Duodenal mucosa (tissue), 2 donors: Measurements from ENCODE around the gene BCL3.

Source experiments
- H3K27ac ChIP-seq: one replicate; pipeline ENCODE4 v1.7.0; 2013; ENCODE audit warnings: low read depth, low read length
- H3K27me3 ChIP-seq, 2 donors: one replicate each; pipeline ENCODE4 v1.7.0; 2013; ENCODE audit warnings: low read length in 2 of 2, control low read depth in 1 of 2; ENCODE audit not compliant: insufficient read depth in 2 of 2, control insufficient read depth in 1 of 2
- H3K36me3 ChIP-seq, 2 donors: one replicate each; pipeline ENCODE4 v1.7.0; 2013; ENCODE audit warnings: low read length in 2 of 2, control low read depth in 1 of 2; ENCODE audit not compliant: insufficient read depth in 2 of 2, control insufficient read depth in 1 of 2
- H3K4me1 ChIP-seq, 2 donors: one replicate each; pipeline ENCODE4 v1.7.0; 2013; ENCODE audit warnings: low read length in 2 of 2, control low read depth in 1 of 2; ENCODE audit not compliant: insufficient read depth in 2 of 2, control insufficient read depth in 1 of 2
- H3K4me3 ChIP-seq, 2 donors: one replicate each; pipeline ENCODE4 v1.7.0; 2013; ENCODE audit warnings: low read length in 2 of 2, low read depth in 1 of 2
- H3K9ac ChIP-seq, 2 donors: one replicate each; pipeline ENCODE4 v1.7.0; 2013; ENCODE audit warnings: low read length in 2 of 2, low read depth in 1 of 2
- H3K9me3 ChIP-seq, 2 donors: one replicate each; pipeline ENCODE4 v1.7.0; 2013; ENCODE audit warnings: low read length in 2 of 2, control low read depth in 1 of 2; ENCODE audit not compliant: control insufficient read depth in 1 of 2

The BCL3 gene

GRCh38 chr19:44800461-44800860, 52.0 kb downstream of the BCL3 start:
- H3K27ac ChIP-seq = no peak overlapping the region
- H3K36me3 ChIP-seq = peaks cover 5 to 38% of the 10 kb centered on the region in 2 donors
- H3K9ac ChIP-seq = no peak overlapping the region
- no peak overlapping the region for H3K4me3 ChIP-seq
- peaks cover 6% of the 10 kb centered on the region in 2 donors for H3K4me1 ChIP-seq
- H3K9me3 ChIP-seq = peaks cover 0 to 3% of the 10 kb centered on the region in 2 donors
- H3K27me3 ChIP-seq = no peaks in the 10 kb centered on the region

DNA sequence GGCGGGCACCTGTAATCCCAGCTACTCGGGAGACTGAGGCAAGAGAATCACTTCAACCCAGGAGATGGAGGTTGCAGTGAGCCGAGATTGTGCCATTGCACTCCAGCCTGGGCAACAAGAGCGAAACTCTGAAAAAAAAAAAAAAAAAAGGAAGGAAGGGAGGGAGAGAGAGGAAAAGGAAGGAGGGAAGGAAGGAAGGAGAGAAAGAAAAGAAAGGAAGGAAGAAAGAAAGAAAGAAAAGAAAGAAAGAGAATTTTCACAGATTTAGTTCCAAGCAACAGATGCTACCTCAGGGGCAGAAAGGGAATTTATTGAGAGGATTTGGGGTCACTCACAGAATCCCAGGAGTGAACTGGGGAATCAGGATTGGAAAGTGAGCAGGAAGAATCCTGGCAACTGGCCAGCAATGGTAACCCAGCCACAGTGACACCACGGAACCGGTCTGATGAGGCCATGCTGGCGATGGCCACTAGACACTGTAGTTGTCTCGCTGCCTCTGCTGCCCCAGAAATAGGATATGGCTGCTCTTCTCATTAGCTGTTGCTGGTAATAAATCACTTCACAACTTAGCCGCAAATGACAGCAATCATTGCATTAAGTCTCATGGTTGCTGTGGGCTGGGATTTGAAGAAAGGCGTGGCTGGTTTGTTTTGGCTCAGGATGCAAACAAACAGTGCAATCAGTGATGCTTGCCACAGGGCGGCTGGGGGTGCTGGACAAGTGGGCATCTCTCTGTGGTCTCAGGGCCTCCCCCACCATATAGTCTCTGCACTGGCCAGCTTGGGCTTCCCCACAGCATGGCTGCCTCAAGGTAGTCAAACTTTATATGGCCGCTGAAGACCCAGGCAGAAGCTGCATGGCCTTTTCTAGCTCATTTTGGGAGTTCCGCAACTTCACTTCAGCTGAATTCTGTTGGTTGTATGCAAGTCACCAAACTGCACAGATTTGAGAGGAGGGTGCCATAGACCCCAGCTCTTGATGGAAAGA, 55.2 kb downstream of the BCL3 start:
- Histone ChIP-seq H3K4me1 (peaks cover 14 to 16% of the 10 kb centered on the region in 2 donors), H3K27me3 (no peaks in the 10 kb centered on the region), H3K27ac (no peak overlapping the region), H3K9ac (no peak overlapping the region), H3K9me3 (peaks cover 0 to 3% of the 10 kb centered on the region in 2 donors), H3K4me3 (no peak overlapping the region), H3K36me3 (peaks cover 5 to 19% of the 10 kb centered on the region in 2 donors)

DNA sequence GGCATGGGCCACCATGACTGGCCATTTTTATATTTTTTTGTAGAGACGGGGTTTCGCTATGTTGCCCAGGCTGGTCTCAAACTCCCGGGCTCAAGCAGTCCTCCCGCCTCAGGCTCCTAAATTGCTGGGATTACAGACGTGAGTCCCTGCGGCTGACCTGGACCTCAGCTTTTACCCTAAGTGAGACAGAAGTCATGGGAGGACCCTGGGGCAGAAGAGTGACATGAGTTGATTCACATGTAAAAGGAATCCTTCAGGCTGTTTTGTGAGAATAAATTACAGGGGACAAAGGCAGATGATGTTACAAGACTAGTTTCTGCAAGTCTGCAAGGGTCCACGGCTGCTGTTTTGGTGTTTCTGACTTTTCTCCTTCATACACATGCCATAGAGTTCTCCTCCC, 57.8 kb downstream of the BCL3 start:
- Histone ChIP-seq H3K4me1 (peaks cover 15 to 16% of the 10 kb centered on the region in 2 donors), H3K9ac (no peak overlapping the region), H3K4me3 (no peak overlapping the region), H3K9me3 (peaks cover 0 to 3% of the 10 kb centered on the region in 2 donors), H3K27me3 (no peaks in the 10 kb centered on the region), H3K36me3 (peaks cover 5 to 15% of the 10 kb centered on the region in 2 donors), H3K27ac (no peak overlapping the region)

DNA sequence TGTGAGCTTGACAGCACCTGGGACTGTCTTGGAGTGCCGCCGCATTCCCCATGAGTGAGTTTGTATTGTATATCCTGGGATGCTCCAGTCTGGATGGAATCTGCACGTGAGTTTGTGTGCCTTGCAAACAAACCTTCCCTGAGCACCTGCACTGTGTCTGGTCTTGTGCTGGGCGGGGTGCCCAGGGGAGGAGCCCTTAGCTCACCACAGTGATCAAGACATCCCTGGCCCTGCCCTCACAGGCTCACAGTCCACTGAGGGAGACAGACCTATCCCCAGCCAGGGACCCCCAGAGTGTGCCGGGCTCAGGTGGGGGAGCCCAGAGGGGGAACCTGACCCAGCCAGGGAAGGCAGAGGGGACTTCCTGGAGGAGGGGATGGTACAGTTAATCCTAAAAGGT, 58.7 kb downstream of the BCL3 start:
- no peaks in the 10 kb centered on the region for H3K27me3 ChIP-seq
- H3K36me3 ChIP-seq = peaks cover 5 to 15% of the 10 kb centered on the region in 2 donors
- H3K9me3 ChIP-seq = peaks cover 0 to 3% of the 10 kb centered on the region in 2 donors
- no peak overlapping the region for H3K9ac ChIP-seq
- H3K4me1 ChIP-seq = peaks cover 15 to 16% of the 10 kb centered on the region in 2 donors
- no peak overlapping the region for H3K4me3 ChIP-seq
- H3K27ac ChIP-seq = no peak overlapping the region

GRCh38 chr19:44807652-44808462, 59.3 kb downstream of the BCL3 start:
- H3K9ac ChIP-seq = no peak overlapping the region
- peaks cover 15 to 16% of the 10 kb centered on the region in 2 donors for H3K4me1 ChIP-seq
- no peak overlapping the region for H3K27ac ChIP-seq

DNA sequence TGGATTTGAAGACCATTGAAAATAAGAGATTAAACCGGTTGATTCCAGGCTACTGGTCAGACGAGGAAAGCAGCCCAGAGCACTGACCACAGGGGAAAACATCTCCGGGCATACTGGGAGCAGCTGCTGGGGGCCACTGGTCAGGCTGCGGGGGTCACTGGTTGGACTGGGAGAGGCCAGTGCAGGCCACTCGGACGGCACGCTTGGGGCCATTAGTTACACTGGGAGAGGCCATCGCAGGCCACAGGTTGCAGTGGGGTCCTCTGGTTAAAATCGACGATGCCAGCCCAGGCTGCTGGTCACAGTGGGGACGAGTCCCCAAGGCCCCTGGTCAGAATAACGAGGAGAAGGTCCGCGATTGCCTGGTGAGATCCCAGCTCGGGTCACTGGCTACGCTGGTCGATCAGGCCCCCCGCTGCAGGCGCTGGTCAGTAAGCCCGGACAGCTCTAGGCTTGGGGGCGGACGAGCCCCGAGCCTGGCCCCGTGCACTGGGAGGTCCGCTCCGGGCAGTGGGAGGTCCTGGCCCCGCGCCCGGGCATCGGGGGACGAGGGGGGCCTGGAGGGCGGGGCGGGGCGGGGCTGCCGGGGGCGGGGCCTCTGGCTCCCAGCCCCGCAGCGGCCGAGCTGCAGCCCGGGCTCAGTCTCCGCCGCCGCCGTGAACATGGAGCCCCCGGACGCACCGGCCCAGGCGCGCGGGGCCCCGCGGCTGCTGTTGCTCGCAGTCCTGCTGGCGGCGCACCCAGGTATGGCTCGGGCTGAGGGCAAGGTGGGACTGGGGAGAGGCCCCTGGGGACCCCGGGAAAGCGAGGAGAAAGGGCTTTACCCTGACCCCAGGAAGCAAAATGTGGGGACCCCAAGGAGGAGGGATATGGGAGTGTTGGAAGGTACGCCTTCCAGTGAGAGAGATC, 60.2 kb downstream of the BCL3 start, which contains the start of gene BCAM:
Gene BCAM (plus strand): TSS at position 641 of the 909 bp plus-strand sequence. CDS start 22 bp downstream, at position 663.
- Histone ChIP-seq H3K4me1 (peaks cover 15 to 16% of the 10 kb centered on the region in 2 donors), H3K36me3 (peaks cover 4 to 5% of the 10 kb centered on the region in 2 donors), H3K4me3 (peak within 1 kb of the TSS; percentile 62 to 64), H3K9me3 (peaks cover 0 to 3% of the 10 kb centered on the region in 2 donors), H3K27me3 (no peaks in the 10 kb centered on the region), H3K9ac (peak within 1 kb of the TSS; percentile 59 to 70), H3K27ac (peak within 1 kb of the TSS; percentile 50)

More at GRCh38 chr19:44807652-44808462, 59.3 kb downstream of the BCL3 start:
- H3K9me3 ChIP-seq = peaks cover 0 to 3% of the 10 kb centered on the region in 2 donors
- H3K27me3 ChIP-seq = no peaks in the 10 kb centered on the region
- peak overlapping the region; percentile 52 to 53 for H3K4me3 ChIP-seq
- H3K36me3 ChIP-seq = peaks cover 5 to 8% of the 10 kb centered on the region in 2 donors
